Common myeloid progenitor, CD34-positive (primary cell): ENCODE measurements around the gene FBXL4.
"Not testable (repeated sequence)": the region's sequence is repeated elsewhere in the genome, so short reads cannot be mapped to it uniquely, and the experiment has no call there.

Source experiments
- CTCF ChIA-PET: fragments of 350-600 bp; sonication (Branson Sonifier 250); formaldehyde crosslinking; loops from one replicate; lab custom pipeline; 2021; ENCODE audit warnings: antibody characterized with exemption; lab: Charles Lee
- POLR2A ChIA-PET: fragments of 350-600 bp; sonication (Branson Sonifier 250); formaldehyde crosslinking; loops from one replicate; lab custom pipeline; 2021; ENCODE audit warnings: antibody characterized with exemption; lab: Charles Lee
- DNase-seq, 3 donors: peaks; one replicate each; pipeline versions ENCODE4 v3.0.0 to v3.0.0-alpha.2; 2013
- H3K27ac ChIP-seq, 2 experiments: 1 replicate in 1 of 2; 2 replicates in 1 of 2; pipeline ENCODE4 v1.7.0; 2013; ENCODE audit warnings: inconsistent platforms in 2 of 2, low read length in 2 of 2, mild to moderate bottlenecking in 2 of 2, low read depth in 1 of 2, moderate library complexity in 1 of 2; ENCODE audit not compliant: severe bottlenecking in 2 of 2, insufficient read depth in 1 of 2, poor library complexity in 1 of 2
- H3K27me3 ChIP-seq, 5 experiments: replicated peaks in 2 of 5; 1 replicate in 3 of 5; 2 replicates in 2 of 5; pipeline versions ENCODE4 v1.6.1 to v1.7.0; 2013; ENCODE audit warnings: low read length in 4 of 5, mild to moderate bottlenecking in 2 of 5, moderate library complexity in 2 of 5, inconsistent platforms in 1 of 5; ENCODE audit not compliant: insufficient read depth in 5 of 5, control insufficient read depth in 4 of 5
- H3K36me3 ChIP-seq, 4 experiments: 1 replicate in 2 of 4; 2 replicates in 2 of 4; pipeline versions ENCODE4 v1.6.1 to v1.7.0; 2013; ENCODE audit warnings: low read length in 3 of 4, control low read depth in 1 of 4, mild to moderate bottlenecking in 1 of 4; ENCODE audit not compliant: control insufficient read depth in 4 of 4, insufficient read depth in 4 of 4
- H3K4me1 ChIP-seq, 4 experiments: 1 replicate in 3 of 4; 2 replicates in 1 of 4; pipeline versions ENCODE4 v1.6.1 to v1.7.1; 2013; ENCODE audit warnings: low read length in 3 of 4, mild to moderate bottlenecking in 3 of 4, control low read depth in 1 of 4, inconsistent platforms in 1 of 4, moderate library complexity in 1 of 4; ENCODE audit not compliant: control insufficient read depth in 4 of 4, insufficient read depth in 4 of 4; ENCODE audit errors: control extremely low read depth in 1 of 4
- H3K4me3 ChIP-seq, 7 experiments: 1 replicate in 4 of 7; 2 replicates in 3 of 7; pipeline versions ENCODE4 v1.5.1 to v1.7.0; 2013; ENCODE audit warnings: mild to moderate bottlenecking in 7 of 7, low read length in 6 of 7, moderate library complexity in 6 of 7, inconsistent platforms in 2 of 7, low read depth in 2 of 7, control low read depth in 1 of 7; ENCODE audit not compliant: insufficient read depth in 4 of 7, control insufficient read depth in 1 of 7; ENCODE audit errors: extremely low read depth in 1 of 7
- H3K9me3 ChIP-seq, 5 experiments: 1 replicate in 4 of 5; 2 replicates in 1 of 5; pipeline versions ENCODE4 v1.6.1 to v1.7.1; 2013; ENCODE audit warnings: low read length in 4 of 5, mild to moderate bottlenecking in 2 of 5, inconsistent platforms in 1 of 5, low read depth in 1 of 5, moderate library complexity in 1 of 5; ENCODE audit not compliant: control insufficient read depth in 4 of 5, insufficient read depth in 2 of 5; ENCODE audit errors: control extremely low read depth in 1 of 5
- WGBS: methylation state at CpG from one replicate; pipeline ENCODE4 v1.1.5; 2013; ENCODE audit not compliant: insufficient coverage; 5-methylcytosine and 5-hydroxymethylcytosine counted together

FBXL4 gene

GRCh38 chr6:98925831-98926230 lies 21.9 kb downstream of the FBXL4 start:
- ChIA-PET CTCF (no interaction called here), POLR2A (no interaction called here)
- no peak for DNase-seq
- Histone ChIP-seq H3K27ac (no peak overlapping the region), H3K4me1 (peaks cover 0 to 4% (median 3%) of the 10 kb centered on the region in 4 experiments), H3K36me3 (peaks cover 0 to 16% (median 14%) of the 10 kb centered on the region in 4 experiments), H3K4me3 (no peak overlapping the region), H3K9me3 (no peaks in the 10 kb centered on the region), H3K27me3 (no peaks in the 10 kb centered on the region)
- WGBS = 100% methylated on average over 1 of the region's 5 CpGs

- DNase-seq = no peak
- POLR2A ChIA-PET = no interaction called here
- no peak overlapping the region for H3K27ac ChIP-seq
- CTCF ChIA-PET = no interaction called here
- WGBS = no CpG with 5 or more reads among the region's 6 CpGs
- H3K4me1 ChIP-seq = peaks cover 0 to 4% (median 3%) of the 10 kb centered on the region in 4 experiments
- no peak overlapping the region for H3K4me3 ChIP-seq
- H3K36me3 ChIP-seq = peaks cover 0 to 16% (median 14%) of the 10 kb centered on the region in 4 experiments
- no peaks in the 10 kb centered on the region for H3K9me3 ChIP-seq
- no peaks in the 10 kb centered on the region for H3K27me3 ChIP-seq
These were observed 23.1 kb downstream of the FBXL4 start for GRCh38 chr6:98924647-98925046.

- ChIA-PET POLR2A (no interaction called here), CTCF (interaction anchor here (0.7 to 1.3 kb wide), 2 partner anchors 19 to 198 kb away, joined by 3 read pairs; no protein-coding TSS in a partner anchor)
- H3K27ac ChIP-seq = no peak overlapping the region
- peaks cover 0 to 9% (median 4%) of the 10 kb centered on the region in 4 experiments for H3K36me3 ChIP-seq
- DNase-seq = no peak
- no peaks in the 10 kb centered on the region for H3K27me3 ChIP-seq
- peaks cover 0 to 4% (median 2%) of the 10 kb centered on the region in 4 experiments for H3K4me1 ChIP-seq
- no peaks in the 10 kb centered on the region for H3K9me3 ChIP-seq
- H3K4me3 ChIP-seq = no peak overlapping the region
These were observed 26.8 kb downstream of the FBXL4 start for GRCh38 chr6:98920904-98921431.

- H3K9me3 ChIP-seq, H3K27ac ChIP-seq, DNase-seq, H3K27me3 ChIP-seq, H3K4me1 ChIP-seq, CTCF ChIA-PET, H3K4me3 ChIP-seq: not testable (repeated sequence)
- H3K36me3 ChIP-seq = peaks cover 0 to 13% (median 2%) of the 10 kb centered on the region in 4 experiments
- 76% methylated on average over 5 of the region's 13 CpGs for WGBS
- POLR2A ChIA-PET = interaction anchor here (0.6 kb wide), 1 partner anchor 171 kb away, joined by 5 read pairs; no protein-coding TSS in a partner anchor
These were observed 36.8 kb downstream of the FBXL4 start for GRCh38 chr6:98910946-98911345.

DNA sequence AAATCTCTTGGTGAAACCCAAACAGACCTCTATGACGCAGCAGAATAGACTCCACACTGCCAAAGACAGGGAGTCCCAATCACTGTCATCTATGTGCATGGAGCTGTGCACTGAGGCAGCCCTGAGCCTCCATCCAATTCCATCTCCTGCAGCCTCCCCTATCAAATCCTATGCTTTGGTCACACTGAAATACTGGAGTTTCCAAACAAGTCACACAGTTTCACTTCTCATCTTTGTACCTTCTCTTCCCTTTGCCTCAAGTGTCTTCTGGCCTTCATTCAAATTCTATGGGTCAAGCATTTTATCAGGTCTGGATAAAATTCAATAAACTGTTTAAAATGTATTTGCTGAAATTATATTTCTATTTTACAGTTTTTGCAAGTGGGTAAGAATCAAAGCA lies 38.5 kb downstream of the FBXL4 start:
- H3K27me3 ChIP-seq = no peaks in the 10 kb centered on the region
- POLR2A ChIA-PET = no interaction called here
- peaks cover 2 to 22% (median 5%) of the 10 kb centered on the region in 4 experiments for H3K36me3 ChIP-seq
- CTCF ChIA-PET = no interaction called here
- no peak overlapping the region for H3K27ac ChIP-seq
- no CpG with 5 or more reads among the region's 1 CpG for WGBS
- H3K4me1 ChIP-seq = no peaks in the 10 kb centered on the region
- H3K9me3 ChIP-seq = no peaks in the 10 kb centered on the region
- H3K4me3 ChIP-seq = no peak overlapping the region
- no peak for DNase-seq

DNA sequence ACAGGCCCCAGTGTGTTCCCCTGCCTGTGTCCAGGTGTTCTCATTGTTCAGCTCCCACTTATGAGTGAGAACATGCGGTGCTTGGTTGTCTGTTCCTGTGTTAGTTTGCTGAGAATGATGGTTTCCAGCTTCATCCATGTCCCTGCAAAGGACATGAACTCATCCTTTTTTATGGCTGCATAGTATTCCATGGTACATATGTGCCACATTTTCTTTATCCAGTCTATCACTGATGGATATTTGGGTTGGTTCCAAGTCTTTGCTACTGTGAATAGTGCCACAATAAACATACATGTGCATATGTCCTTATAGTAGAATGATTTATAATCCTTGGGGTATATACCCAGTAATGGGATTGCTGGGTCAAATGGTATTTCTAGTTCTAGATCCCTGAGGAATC lies 41.4 kb downstream of the FBXL4 start:
- DNase-seq, H3K4me1 ChIP-seq, H3K9me3 ChIP-seq, H3K4me3 ChIP-seq, POLR2A ChIA-PET, H3K27ac ChIP-seq, CTCF ChIA-PET, H3K27me3 ChIP-seq: not testable (repeated sequence)
- H3K36me3 ChIP-seq = peaks cover 3 to 33% (median 10%) of the 10 kb centered on the region in 4 experiments
- WGBS = no CpG with 5 or more reads among the region's 1 CpG

- no peak for DNase-seq
- Histone ChIP-seq H3K4me1 (no peaks in the 10 kb centered on the region), H3K36me3 (peaks cover 3 to 36% (median 11%) of the 10 kb centered on the region in 4 experiments), H3K9me3 (no peaks in the 10 kb centered on the region), H3K27me3 (no peaks in the 10 kb centered on the region), H3K27ac (no peak overlapping the region), H3K4me3 (no peak overlapping the region)
- POLR2A ChIA-PET = no interaction called here
- 94% methylated on average over 4 of the region's 4 CpGs for WGBS
- CTCF ChIA-PET = no interaction called here
These were observed 42.0 kb downstream of the FBXL4 start for GRCh38 chr6:98905759-98906158.
